Measurements from ENCODE around the gene UNC13B.
"Not testable (repeated sequence)": the region's sequence is repeated elsewhere in the genome, so short reads cannot be mapped to it uniquely, and the experiment has no call there.

UNC13B gene

DNA sequence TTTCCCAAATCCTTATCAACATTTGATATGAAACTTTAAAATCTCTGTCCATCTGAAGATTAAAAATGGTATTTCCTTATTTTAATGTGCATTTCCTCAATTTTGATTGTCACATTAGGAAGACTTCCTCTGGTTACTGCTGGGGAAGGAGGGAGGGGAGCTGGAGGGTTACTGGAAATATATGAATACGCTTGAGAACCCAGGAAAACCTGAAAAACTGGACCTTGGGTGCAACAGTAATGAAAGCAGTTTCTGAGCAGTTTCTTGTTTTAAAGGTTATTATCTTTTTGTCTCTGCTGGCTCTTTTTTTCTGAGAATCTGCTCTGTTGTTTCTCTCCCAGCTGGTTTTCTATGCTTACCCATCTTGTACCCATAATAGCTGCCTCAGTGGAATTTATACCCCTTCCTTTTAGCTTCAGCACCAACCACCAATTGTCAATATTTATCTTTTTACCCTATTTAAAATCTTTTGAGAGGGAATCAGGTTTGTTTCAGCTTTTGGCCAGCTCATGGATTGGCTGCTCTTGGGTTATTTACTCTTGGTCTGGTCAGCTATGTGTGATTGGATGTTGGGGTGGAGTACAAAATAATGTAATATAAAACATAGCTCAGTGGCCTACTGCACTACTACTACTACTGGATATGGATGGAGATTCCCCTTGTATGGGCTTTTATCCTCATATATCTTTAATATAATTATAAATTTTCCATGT is 67.4 kb downstream of the UNC13B start:
- no peak for DNase-seq

DNA sequence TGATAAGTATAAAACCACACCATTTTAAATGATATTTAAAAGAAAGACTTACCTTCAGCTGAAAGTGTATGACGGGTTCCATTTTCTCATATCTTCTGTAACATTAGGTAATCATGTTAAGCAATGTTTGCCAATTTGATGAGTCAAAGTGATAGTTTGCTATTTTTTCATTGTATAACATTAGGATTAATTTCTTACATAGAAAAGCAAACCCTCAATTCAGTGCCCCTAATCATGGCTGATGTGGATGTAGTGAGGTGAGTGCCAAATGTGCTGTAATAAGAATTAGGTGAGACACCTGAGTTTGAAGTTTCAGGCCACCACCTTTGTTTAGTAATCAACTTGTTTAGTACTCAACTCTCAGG is 68.0 kb downstream of the UNC13B start:
- no peak for DNase-seq

DNA sequence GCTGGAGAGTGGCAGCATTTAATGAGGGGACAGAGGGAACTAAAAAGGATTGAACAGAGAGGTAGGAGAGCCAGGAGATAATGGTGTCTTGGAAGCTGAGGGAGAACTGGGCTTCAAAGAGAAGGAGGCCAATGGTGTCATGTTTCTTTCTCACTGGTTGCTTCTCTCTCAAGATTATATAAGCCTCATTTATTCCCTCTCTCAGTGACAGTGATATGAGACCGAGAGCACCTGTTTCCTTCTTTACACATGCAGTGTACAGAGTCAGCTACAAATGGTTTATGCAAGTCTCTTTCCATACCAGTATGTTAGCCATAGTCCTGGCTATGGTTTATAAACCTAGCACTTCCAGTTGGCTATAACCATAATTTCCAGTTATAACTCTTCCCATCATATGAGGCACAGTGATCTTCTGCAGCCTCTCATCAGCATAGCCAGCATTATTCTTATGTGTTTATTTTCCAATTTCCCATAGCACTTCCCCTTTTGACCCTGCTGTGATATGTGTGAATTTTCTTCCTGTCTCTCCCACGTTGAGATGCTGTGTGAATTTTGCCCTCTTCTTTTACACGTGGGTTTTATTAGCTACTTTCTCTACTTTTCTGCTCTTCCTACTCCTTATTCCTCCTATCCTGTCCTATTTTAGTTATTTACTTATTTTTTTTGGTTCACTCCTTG is 71.2 kb downstream of the UNC13B start:
- no peak for DNase-seq

DNA sequence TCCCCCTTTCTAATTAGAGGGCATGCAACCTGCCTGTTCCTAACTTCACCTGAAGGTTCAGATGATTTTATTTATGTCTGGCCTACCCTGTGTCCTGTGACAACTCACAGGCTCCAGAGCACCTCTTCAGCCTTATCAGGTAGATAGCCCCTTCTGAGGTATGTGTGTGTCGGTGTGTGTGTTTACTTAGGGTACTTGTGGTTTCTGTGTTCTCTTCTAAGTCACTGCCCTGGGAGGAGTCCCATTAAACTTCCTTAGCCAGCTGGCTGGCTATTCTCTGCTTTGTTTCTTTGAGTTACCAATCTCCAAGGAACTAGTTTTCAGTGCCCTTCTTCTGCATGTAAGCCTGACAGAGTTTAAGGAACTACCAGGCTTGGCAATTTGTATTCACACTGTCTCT is 74.9 kb downstream of the UNC13B start:
- no peak for DNase-seq

DNA sequence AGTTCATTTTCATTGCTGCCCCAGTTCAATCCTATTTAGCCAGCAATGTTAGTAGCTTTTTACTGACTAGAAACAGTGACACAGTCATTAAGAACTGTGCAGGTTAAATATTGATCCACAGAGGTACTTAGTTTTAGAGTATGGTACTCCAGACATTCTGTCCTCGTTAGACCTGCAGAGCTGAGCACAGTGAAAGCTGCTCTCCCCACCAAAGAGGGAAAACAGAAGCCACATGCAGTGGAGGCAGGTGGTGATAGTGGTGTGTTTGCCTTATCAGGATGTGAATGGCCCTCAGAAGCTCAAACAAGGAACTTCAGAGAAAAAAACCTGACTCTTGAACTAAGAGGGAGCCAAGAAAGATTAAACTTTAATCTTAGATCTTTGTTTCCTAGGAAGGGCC is 75.5 kb downstream of the UNC13B start:
- no peak for DNase-seq

DNA sequence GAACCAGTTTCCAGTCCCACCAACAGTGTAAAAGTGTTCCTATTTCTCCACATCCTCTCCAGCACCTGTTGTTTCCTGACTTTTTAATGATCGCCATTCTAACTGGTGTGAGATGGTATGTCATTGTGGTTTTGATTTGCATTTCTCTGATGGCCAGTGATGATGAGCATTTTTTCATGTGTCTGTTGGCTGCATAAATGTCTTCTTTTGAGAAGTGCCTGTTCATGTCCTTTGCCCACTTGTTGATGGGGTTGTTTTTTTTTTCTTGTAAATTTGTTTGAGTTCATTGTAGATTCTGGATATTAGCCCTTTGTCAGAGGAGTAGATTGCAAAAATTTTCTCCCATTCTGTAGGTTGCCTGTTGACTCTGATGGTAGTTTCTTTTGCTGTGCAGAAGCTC is 84.1 kb downstream of the UNC13B start:
- not testable (repeated sequence) for DNase-seq

DNA sequence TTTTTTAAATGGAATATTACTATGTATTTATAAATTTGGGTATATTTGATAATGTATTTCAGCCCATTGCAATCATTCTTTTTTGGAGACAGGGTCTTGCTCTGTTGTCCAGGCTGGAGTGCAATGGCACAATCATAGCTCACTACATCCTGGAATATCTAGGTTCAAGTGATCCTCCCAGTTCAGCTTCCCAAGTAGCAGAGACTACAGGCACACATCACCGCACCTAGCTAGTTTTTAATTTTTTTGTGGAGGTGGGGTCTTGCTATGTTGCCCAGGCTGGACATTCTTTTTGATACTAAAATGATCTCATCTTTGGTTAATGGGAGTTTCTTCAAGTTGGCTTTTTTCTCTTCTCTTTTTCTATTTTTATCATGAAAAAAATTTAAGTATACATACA is 91.3 kb downstream of the UNC13B start:
- DNase-seq = no peak

DNA sequence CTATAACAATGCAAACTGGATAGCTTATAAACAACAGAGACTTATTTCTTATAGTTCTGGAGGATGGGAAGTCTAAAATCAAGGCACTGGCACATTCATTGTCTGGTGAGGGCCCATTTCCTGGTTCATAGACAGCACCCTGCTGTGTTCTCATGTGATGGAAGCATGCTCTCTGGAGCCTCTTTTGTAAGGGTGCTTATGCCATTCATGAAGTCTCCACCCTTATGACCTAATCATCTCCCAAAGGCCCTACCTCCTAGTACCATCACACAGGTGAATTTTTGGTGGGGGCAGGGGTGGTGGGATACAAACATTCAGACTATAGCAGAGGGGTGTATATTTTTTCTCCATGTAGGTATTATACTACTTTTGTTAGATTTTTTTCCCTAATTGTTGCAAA is 92.4 kb downstream of the UNC13B start:
- no peak for DNase-seq

DNA sequence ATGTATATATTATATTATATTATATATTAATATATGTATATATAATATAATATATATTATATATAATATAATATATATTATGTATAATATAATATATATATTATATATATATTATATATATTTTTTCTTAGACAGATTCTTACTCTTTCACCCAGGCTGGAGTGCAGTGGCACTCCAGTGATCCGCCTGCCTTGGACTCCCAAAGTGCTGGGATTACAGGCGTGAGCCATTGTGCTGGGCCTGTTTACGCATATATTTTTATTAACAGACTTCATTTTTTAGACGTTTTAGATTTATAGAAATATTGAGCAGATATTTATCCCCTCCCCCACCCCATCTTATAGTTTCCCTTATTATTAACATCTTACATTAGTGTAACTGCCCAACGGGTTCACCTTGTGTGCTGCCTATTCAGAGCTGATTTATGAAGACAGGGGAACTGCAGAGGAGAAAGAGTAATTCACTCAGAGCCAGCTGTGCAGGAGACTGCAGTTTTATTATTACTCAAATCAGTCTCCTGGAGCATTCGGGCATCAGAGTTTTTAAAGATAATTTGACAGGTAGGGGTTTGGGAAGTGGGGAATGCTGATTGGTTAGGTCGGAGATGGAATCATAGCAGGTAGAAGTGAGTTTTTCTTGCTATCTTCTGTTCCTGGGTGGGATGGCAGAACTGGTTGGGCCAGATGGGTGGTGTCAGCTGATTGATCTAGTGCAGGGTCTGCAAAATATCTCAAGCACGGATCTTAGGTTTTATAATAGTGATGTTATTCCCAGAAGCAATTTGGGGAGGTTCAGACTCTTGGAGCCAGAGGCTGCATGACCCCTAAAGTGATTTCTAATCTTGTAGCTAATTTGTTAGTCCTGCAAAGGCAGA is 93.4 kb downstream of the UNC13B start:
- DNase-seq = no peak

DNA sequence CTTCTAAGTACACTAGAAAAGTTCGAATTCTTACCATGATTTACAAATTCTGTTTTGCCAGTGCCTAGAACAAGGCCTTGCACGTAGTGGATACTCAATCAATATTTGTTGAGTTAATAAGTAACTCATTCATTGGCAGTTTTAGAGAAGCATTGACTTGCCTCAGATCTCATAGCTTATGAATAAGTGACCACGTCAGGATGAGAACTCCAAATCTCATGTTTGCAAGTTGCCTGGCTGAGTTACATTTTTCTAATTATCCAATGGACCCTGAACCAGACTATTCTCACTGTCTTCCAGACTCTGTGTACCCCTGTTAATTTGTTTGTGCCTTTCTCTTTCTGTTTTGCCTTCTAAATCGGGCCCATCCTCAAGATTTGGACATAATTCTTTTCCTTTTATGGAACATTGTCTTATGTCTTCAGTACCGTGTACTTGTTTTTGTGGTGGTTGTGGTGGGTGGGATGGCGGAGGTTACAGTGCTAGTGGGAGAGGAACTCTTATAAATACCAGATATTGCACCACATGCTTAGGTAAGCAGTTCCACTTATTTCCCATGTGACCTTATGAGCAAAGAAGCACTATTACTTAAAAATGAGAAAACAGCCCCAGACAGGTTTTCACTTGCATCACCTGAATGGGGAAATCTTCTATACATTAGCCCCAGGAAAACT is 96.3 kb downstream of the UNC13B start:
- DNase-seq = no peak

DNA sequence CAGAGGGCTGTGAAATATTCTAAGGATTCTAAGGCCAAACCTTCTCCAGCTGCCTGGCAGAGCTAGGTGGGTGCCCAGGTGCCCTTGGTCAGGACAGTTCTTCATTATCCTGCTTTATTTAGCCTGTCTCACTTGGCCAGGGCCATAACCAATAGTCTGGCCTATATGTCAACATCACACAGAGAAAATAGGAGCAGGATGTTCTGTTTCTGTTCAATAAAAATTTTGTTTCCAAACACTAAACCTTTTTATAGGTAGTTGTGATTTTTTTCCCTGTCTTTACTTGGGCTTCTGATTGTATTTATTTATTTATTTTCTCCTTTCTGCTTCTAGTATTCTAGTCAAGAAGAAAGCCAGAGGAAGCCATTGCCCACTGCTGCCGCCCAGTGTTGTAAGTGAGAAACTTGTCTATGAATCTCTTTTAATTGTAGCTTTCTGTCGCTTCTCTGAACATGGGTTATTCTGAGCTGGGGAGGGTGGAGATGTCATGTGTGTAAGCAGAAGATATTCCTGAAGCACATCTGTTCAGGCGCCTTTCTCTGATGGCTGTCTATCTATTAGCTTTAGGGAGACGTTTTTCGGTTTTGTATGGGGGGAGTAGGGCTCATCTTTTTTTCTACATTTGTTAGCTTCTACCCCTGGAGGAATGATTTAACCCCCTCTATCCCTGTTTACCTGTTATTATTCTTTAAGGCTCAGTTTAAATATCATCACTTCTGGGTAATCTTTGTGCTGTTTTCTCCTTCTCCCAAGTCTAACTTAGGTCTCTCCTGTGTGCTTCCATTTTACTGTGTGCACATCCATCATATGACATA is 97.1 kb downstream of the UNC13B start:
- DNase-seq = peak; percentile 46

DNA sequence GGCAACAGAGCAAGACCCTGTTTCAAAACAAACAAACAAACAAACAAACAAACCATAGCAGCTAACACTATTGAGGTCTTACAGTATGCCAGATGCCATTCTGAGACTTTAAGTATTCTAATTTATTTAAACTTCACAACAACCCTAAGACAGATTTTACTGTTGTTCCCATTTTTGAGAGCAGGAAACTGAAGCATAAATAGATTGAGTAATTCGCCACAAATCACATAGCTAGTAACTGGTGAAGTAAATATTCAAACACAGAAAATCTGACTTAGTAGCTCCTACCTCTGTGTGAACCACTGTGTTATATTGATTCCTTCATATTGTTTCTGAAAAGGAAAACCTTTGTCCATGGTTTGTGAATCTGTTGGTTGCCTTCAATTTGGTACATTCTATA is 98.4 kb downstream of the UNC13B start:
- no peak for DNase-seq

DNA sequence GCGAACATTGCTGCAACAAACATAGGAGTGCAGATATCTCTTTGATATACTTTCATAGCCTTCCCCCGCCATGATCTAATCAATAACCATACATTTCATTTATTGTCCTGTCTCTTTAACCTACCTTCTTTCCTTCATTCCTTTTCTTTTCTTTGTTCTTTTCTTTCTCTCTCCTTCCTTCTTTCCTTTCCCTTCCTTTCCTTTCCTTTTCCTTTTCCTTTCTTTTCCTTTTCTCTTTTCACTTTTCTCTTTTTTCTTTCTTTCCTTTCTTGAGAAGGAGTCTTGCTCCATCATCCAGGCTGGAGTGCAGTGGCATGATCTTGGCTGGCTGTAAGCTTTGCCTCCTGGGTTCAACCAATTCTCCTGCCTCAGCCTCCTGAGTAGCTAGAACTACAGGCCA is 100.3 kb downstream of the UNC13B start:
- DNase-seq = no peak

DNA sequence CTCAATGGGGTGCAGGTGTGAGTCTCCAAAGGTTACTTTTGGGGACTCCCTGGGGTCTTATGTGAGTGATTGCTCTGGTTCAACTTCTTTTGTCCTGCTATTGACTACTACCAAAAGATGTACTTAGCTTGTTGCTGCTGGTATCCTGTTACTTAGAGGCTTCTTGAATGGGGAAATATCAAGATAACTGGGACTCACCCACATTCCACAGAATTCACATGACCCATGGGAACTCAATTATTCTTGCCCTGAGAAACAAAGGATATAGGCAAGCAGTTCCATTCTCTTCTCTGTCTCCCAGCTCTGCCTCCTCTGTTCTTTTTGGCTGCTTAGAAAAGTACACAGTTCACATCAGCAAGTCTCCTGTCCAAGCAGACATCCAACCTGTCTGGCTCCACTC is 105.9 kb downstream of the UNC13B start:
- no peak for DNase-seq

DNA sequence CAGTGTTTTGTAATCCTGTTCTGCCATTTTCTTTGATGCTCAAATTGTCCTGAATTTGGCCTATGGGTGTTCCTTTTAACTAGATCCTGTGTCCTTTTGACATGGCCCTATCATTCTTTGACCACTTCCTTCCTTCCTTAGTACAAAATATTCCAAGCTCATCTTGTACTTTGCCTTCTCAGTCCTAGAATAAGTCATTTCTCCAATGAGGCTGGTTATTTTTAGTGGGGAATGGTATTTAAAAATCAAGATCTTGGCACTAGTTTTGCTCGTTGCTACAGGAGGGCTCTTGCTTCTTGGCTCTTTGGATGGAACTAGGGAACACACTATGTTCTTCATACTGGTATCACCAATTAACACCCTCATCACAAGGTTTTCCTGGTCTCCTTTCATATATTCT is 108.1 kb downstream of the UNC13B start:
- DNase-seq = no peak

DNA sequence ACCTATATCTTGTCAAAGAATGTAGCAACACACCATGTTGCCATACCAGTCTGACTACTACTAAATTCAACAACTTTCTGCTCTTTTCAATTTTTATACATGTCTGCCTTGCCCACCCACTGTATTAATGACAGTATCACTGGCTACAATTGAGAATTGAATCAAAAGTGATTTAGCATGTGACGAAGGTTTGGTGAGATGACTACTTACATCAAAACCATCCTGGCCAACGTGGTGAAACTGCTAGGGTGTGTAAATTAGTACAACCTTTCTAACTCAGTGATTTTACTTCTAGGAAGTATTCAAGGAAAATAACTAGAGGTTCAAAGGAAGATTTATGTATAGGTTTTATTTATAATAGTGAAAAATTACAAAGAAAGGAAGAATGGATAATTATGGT is 109.8 kb downstream of the UNC13B start:
- no peak for DNase-seq

DNA sequence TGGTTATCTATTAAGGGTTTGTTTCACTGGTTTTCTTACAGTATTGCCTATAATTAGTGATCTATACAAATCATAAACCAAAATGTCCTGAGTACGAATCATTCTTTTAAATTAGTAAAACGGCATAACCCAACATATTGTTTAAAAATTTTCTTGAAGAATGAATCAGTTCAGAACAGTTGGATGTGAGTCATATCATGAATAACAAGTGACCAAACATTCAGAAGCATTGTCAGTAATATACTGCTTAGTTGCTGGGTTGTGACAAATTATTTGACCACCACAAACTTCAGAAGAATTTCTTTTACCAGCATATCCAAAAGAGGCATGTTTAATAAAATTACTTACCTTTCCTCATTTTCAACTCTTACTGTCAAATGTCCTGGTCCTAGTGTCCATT is 111.2 kb downstream of the UNC13B start:
- DNase-seq = no peak

DNA sequence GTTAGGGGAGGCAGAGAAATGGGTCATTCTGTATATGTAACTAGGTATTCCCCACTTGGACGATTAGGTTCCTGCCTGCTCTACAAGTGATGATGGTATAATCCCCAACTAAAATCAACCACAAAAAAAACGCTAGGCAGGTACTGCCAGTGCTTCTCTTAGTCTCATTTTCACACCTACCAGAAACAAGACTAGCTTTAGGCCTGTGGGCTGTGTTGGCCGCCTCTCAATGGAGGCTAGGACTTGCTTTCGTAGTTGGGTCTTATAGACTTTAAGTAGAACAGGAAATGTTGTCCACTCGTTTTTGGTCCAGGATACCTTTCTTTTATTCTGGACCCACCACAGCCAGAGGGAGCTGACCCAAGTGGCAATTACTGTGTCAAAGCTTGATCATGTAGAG is 111.8 kb downstream of the UNC13B start:
- no peak for DNase-seq

DNA sequence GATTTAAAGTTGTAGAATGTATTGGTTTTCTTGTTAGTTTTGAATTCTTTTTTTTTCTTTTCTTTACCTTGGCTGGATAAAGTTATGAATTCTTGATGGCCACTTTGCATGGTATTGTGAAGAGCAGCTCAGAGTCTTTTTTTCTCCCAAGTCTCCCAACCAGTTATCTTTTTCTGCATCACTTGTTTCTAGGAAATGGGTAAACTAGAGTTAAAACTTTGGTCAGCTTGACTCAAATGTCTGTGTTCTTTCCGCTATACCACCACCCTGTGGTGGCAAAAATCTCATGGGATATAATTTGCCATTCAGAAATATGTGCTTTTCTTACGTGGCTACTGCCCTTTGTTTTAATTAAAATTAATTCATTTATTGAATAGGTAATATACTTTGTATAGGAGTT is 113.2 kb downstream of the UNC13B start:
- DNase-seq = no peak

DNA sequence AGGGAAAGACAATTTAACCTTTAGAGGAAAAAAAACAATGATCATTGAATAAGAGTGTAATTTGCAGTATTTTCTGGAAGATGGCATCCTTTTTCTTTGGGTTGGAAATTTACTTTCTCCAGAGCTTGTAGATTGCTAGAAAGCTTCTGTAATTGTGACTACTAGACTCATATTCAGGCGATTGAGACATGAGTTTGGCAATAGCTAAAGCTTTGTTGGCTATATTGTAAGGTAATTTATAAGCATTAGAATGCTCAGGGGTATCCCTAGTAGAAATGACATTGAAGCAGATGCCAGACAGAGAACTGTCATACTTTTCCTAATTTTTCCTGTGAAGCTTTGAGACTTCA is 115.3 kb downstream of the UNC13B start:
- no peak for DNase-seq

DNA sequence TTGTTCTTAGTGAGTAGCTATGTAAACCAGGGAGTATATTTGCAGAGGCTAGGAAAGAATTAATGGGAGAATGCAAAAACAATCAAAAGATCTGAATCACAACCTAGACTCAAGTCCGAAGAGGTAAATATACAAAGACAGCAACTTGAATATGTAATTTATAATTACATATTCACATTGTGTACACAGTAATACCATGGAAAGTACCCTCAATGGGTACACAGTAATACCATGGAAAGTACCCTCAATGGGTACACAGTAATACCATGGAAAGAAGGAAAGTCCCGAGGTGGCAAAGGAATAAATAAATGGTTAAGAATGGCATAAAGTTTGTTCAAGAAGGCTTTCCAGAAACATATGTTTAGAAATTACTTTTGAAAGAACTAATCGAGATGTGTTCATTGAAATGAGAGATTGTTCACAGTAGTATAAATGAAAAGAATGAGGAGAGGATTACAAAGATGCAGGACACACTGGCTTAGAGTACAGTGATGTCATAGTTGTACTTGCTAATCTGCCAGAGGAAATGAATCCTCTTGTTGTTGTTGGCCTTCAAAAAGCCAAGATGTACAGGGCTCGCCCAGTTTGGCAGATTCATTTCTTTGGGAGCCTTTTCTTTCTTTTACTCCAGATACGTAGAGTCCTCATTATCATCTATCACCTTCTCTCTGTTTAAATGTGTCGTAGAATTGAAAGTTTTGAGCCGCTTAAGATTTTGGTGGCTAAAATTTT is 116.0 kb downstream of the UNC13B start:
- no peak for DNase-seq

DNA sequence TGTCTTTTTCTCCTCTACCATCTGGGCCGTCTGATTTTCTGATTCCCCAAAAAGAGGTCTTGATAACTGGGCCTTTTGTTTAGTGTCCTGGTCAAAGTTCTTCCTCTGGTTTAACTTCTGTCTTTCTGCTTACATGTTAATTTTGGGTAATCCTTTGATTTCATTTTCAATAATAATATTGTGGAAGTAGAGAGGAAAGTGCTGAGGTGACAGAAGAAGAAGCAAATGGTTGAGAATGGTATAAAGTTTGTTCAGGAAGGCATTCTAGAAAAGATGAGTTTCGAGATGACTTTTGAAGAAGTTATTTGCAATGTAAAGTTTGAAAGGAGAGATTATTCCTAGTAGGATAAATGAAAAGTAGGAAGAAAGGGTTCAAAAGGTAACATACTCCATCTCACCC is 118.1 kb downstream of the UNC13B start:
- no peak for DNase-seq
